Testis (tissue), 3 donors: ENCODE results near the gene CCDC89. TPM values are rescaled to one million over a fixed set of nuclear protein-coding genes. Genes with fewer than 3 reads are reported as not detected.
A peak's percentile ranks its signal among the peaks of the same experiment; 100 is the strongest.
"Not testable (repeated sequence)": the region's sequence is repeated elsewhere in the genome, so short reads cannot be mapped to it uniquely, and the experiment has no call there.

Experiments used
- DNase-seq: peaks from one replicate; pipeline ENCODE4 v3.0.0-alpha.2; 2019
- H3K27ac ChIP-seq, 2 donors: fragments of 200-600 bp; sonication (generic); one replicate each; pipeline ENCODE4 v1.5.1; 2019
- H3K27me3 ChIP-seq: fragments of 200-600 bp; sonication (generic); one replicate; pipeline ENCODE4 v1.5.1; 2019
- H3K36me3 ChIP-seq: fragments of 200-600 bp; sonication (generic); one replicate; pipeline ENCODE4 v1.5.1; 2017; ENCODE audit warnings: low read depth; ENCODE audit errors: missing control alignments
- H3K4me1 ChIP-seq: fragments of 200-600 bp; sonication (generic); one replicate; pipeline ENCODE4 v1.5.1; 2019
- H3K4me3 ChIP-seq, 2 donors: fragments of 200-600 bp; sonication (generic); one replicate each; pipeline ENCODE4 v1.5.1; 2017 to 2019
- H3K9me3 ChIP-seq: fragments of 200-600 bp; sonication (generic); one replicate; pipeline ENCODE4 v1.5.1; 2017
- POLR2A ChIP-seq: fragments of 450-650 bp; IDR thresholded peaks from one replicate; pipeline ENCODE4 v1.6.1; 2017; ENCODE audit warnings: antibody characterized with exemption, mild to moderate bottlenecking, moderate library complexity
- WGBS, 2 donors: methylation state at CpG; one replicate each; pipeline ENCODE4 v1.1.5; 2018; 5-methylcytosine and 5-hydroxymethylcytosine counted together
- intact Hi-C: fragments of 100-400 bp; cut with DNase I; formaldehyde crosslinking; loops from one replicate; pipeline ENCODE4 v1.15.1; 2023; ENCODE audit warnings: low total_unique reads
- polyA plus RNA-seq: library from polyadenylated mRNA; stranded (reverse); fragments of 350-450 nt; fragmentation: Illumina TruSeq; extraction: RNeasy Lipid Tissue Mini Kit (QIAGEN cat#74804); gene quantifications from one replicate; pipeline ENCODE4 v1.2.3, GENCODE V29; 2014; ENCODE audit warnings: low read depth, low replicate concordance; ENCODE audit not compliant: insufficient read depth
- total RNA-seq, 2 donors: library from RNA; depleted of rRNA; stranded (reverse); fragments of >200 nt; gene quantifications; one replicate each; pipeline ENCODE4 v1.2.3, GENCODE V29; 2016
- TF ChIP-seq, protein P1 (sequence below), 3 experiments: fragments of 450-650 bp in 2 of 3; fragments of 200-600 bp in 1 of 3; sonication (generic) in 1 of 3; IDR thresholded peaks; one replicate each; pipeline ENCODE4 v1.5.1; 2016 to 2019; ENCODE audit warnings: antibody characterized with exemption in 3 of 3, mild to moderate bottlenecking in 2 of 3, moderate library complexity in 1 of 3

Gene CCDC89
- total and polyA plus RNA-seq, 3 donors from 2014 or later, result 27.9 to 75.0 (median 43.1) TPM

- no peak for TF ChIP-seq POLR2A
- TF ChIP-seq, protein P1, sequence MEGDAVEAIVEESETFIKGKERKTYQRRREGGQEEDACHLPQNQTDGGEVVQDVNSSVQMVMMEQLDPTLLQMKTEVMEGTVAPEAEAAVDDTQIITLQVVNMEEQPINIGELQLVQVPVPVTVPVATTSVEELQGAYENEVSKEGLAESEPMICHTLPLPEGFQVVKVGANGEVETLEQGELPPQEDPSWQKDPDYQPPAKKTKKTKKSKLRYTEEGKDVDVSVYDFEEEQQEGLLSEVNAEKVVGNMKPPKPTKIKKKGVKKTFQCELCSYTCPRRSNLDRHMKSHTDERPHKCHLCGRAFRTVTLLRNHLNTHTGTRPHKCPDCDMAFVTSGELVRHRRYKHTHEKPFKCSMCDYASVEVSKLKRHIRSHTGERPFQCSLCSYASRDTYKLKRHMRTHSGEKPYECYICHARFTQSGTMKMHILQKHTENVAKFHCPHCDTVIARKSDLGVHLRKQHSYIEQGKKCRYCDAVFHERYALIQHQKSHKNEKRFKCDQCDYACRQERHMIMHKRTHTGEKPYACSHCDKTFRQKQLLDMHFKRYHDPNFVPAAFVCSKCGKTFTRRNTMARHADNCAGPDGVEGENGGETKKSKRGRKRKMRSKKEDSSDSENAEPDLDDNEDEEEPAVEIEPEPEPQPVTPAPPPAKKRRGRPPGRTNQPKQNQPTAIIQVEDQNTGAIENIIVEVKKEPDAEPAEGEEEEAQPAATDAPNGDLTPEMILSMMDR (IDR thresholded peaks at IDR 0.05), result no peak
These were observed 13.7 kb downstream of the CCDC89 start for GRCh38 chr11:85672105-85672902.

DNA sequence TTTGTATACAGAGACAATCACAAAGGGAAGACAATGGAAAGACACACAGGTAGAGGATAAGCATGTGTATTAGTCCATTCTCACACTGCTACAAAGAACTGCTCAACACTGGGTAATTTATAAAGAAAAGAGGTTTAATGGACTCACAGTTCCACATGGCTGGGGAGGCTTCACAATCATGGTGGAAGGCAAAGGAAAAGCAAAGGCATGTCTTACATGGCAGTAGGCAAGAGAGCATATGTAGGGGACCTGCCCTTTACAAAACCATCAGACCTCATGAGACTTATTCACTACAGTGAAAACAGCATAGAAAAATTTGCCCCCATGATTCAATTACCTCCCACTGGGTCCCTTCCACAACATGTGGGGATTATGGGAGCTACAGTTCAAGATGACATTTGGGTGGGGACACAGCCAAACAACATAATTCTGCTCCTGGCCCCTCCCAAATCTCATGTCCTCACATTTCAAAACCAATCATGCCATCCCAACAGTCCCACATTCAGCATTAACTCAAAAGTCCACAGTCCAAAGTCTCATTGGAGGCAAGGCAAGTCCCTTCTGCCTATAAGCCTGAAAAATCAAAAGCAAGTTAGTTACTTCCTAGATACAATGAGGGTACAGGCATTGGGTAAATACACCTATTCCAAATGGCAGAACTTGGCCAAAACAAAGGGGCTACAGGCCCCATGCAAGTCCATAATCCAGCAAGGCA is 14.9 kb downstream of the CCDC89 start:
- H3K9me3 ChIP-seq, H3K4me1 ChIP-seq, H3K36me3 ChIP-seq, intact Hi-C loops, DNase-seq, H3K4me3 ChIP-seq, H3K27ac ChIP-seq, H3K27me3 ChIP-seq: not testable (repeated sequence)

More at GRCh38 chr11:85672105-85672902, 13.7 kb downstream of the CCDC89 start:
- 90 to 94% methylated on average over 6 to 8 of the region's 8 CpGs for WGBS, 2 donors
- Histone ChIP-seq H3K36me3 (no peaks in the 10 kb centered on the region), H3K9me3 (no peaks in the 10 kb centered on the region), H3K4me1 (no peaks in the 10 kb centered on the region), H3K27me3 (no peaks in the 10 kb centered on the region), H3K4me3 (no peak overlapping the region), H3K27ac (no peak overlapping the region)
- intact Hi-C loops, result no loop called here
- DNase-seq, result no peak

DNA sequence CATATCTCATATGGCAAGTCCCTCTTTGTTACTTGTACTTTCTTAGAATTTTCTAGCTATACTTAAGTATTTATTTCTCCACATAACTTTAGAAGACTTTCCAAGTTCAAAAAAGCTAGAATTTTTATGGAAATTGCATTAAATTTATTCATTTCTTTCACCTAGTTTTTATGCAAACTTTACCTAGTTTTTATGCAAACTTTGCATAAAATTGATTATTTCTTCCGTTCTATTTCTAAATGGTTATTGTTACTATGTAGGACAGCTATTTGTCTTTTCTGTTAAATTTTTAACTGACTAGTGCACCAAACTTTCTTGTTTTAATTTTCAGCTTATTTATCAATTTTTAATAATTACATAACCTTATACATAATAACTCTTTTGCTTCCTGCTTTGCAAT is 17.8 kb downstream of the CCDC89 start:
- no peaks in the 10 kb centered on the region for H3K9me3 ChIP-seq
- 84 to 91% methylated on average over 1 of the region's 1 CpG for WGBS, 2 donors
- no peak overlapping the region for H3K4me3 ChIP-seq
- intact Hi-C loops, result no loop called here
- no peak overlapping the region for H3K27ac ChIP-seq
- TF ChIP-seq, protein P1 (IDR thresholded peaks at IDR 0.05), result no peak
- TF ChIP-seq POLR2A, result no peak
- no peak for DNase-seq
- H3K4me1 ChIP-seq, result no peaks in the 10 kb centered on the region
- no peaks in the 10 kb centered on the region for H3K36me3 ChIP-seq
- no peaks in the 10 kb centered on the region for H3K27me3 ChIP-seq

DNA sequence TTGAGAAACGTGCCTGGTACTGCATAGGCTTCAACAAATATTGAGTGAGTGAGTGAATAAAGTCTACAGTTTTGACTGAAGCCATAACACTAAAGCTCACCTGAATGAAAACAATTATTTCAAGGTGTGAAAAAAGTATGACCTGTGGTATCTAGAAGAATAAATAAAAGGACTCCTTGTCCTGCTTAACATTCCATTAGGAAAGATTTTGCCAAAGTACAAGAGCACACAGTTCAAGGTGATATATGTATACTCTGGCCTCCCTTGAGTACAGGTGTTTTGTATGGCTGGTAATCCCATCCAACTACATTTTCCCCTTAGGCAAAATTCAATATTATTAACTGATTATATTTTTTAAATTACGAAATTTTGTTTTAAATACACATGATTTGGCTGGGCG is 19.3 kb downstream of the CCDC89 start:
- H3K27me3 ChIP-seq, result no peaks in the 10 kb centered on the region
- H3K4me1 ChIP-seq, result peaks cover 12% of the 10 kb centered on the region
- TF ChIP-seq POLR2A, result no peak
- TF ChIP-seq, protein P1 (IDR thresholded peaks at IDR 0.05), result no peak
- WGBS, 2 donors, result 89 to 90% methylated on average over 3 of the region's 3 CpGs
- DNase-seq, result no peak
- H3K36me3 ChIP-seq, result no peaks in the 10 kb centered on the region
- no peak overlapping the region for H3K4me3 ChIP-seq
- no peak overlapping the region for H3K27ac ChIP-seq
- intact Hi-C loops, result no loop called here
- no peaks in the 10 kb centered on the region for H3K9me3 ChIP-seq

GRCh38 chr11:85665733-85666132 is 20.3 kb downstream of the CCDC89 start:
- Histone ChIP-seq H3K9me3 (no peaks in the 10 kb centered on the region), H3K4me3 (peak overlapping the region in 1 of 2 donors; percentile 97), H3K27me3 (no peaks in the 10 kb centered on the region), H3K36me3 (no peaks in the 10 kb centered on the region), H3K4me1 (peaks cover 19% of the 10 kb centered on the region), H3K27ac (no peak overlapping the region)
- no peak for DNase-seq
- TF ChIP-seq, protein P1 (IDR thresholded peaks at IDR 0.05), result no peak
- TF ChIP-seq POLR2A, result no peak
- WGBS, 2 donors, result 37 to 50% methylated on average over 5 of the region's 5 CpGs
- intact Hi-C loops, result no loop called here
